Measurements from ENCODE around the gene NUDT16L1.

Gene NUDT16L1

GRCh38 chr16:4695473-4696171 is 2.3 kb downstream of the NUDT16L1 start:
- DNase-seq: no peak

- DNase-seq: no peak
These were observed 3.0 kb downstream of the NUDT16L1 start for GRCh38 chr16:4696172-4696904.

- no peak for DNase-seq
These were observed 3.8 kb downstream of the NUDT16L1 start for GRCh38 chr16:4696905-4697847.

GRCh38 chr16:4697848-4698291 is 4.5 kb downstream of the NUDT16L1 start:
- DNase-seq: no peak

GRCh38 chr16:4698321-4699045 is 5.1 kb downstream of the NUDT16L1 start:
- no peak for DNase-seq

- DNase-seq: no peak
These were observed 5.7 kb downstream of the NUDT16L1 start for GRCh38 chr16:4699046-4699556.

- DNase-seq: no peak
These were observed 7.1 kb downstream of the NUDT16L1 start for GRCh38 chr16:4700380-4700996.

- DNase-seq: peak in 1 of 2 experiments; percentile 6
These were observed 7.8 kb downstream of the NUDT16L1 start for GRCh38 chr16:4700997-4701743.

GRCh38 chr16:4701791-4702465 is 8.6 kb downstream of the NUDT16L1 start:
- DNase-seq: no peak

- no peak for DNase-seq
These were observed 9.1 kb downstream of the NUDT16L1 start for GRCh38 chr16:4702466-4702808.

- no peak for DNase-seq
These were observed 10.5 kb downstream of the NUDT16L1 start for GRCh38 chr16:4703906-4704305.

- no peak for DNase-seq
These were observed 11.1 kb downstream of the NUDT16L1 start for GRCh38 chr16:4704491-4704890.

GRCh38 chr16:4704913-4705312 is 11.6 kb downstream of the NUDT16L1 start:
- no peak for DNase-seq

GRCh38 chr16:4706871-4707270 is 13.5 kb downstream of the NUDT16L1 start:
- no peak for DNase-seq

- DNase-seq: no peak
These were observed 16.1 kb downstream of the NUDT16L1 start for GRCh38 chr16:4709481-4709880.

GRCh38 chr16:4713663-4714501 is 20.5 kb downstream of the NUDT16L1 start:
- DNase-seq: no peak

GRCh38 chr16:4714996-4715395 is 21.6 kb downstream of the NUDT16L1 start:
- DNase-seq: no peak

GRCh38 chr16:4718466-4718865 is 25.1 kb downstream of the NUDT16L1 start:
- DNase-seq: no peak

- DNase-seq: no peak
These were observed 29.9 kb downstream of the NUDT16L1 start for GRCh38 chr16:4723071-4723767.

Measured in Kasumi-1 (cell line).